HG03103 (cell line): ENCODE measurements around the gene UBE2L3.
"Not testable (repeated sequence)": the region's sequence is repeated elsewhere in the genome, so short reads cannot be mapped to it uniquely, and the experiment has no call there.

ENCODE experiments used
- ATAC-seq: cut with Tn5 transposase; IDR thresholded peaks from one replicate; pipeline ENCODE4 v1.9.1; 2021; ENCODE audit warnings: low read depth; ENCODE audit not compliant: unreplicated experiment

The UBE2L3 gene

DNA sequence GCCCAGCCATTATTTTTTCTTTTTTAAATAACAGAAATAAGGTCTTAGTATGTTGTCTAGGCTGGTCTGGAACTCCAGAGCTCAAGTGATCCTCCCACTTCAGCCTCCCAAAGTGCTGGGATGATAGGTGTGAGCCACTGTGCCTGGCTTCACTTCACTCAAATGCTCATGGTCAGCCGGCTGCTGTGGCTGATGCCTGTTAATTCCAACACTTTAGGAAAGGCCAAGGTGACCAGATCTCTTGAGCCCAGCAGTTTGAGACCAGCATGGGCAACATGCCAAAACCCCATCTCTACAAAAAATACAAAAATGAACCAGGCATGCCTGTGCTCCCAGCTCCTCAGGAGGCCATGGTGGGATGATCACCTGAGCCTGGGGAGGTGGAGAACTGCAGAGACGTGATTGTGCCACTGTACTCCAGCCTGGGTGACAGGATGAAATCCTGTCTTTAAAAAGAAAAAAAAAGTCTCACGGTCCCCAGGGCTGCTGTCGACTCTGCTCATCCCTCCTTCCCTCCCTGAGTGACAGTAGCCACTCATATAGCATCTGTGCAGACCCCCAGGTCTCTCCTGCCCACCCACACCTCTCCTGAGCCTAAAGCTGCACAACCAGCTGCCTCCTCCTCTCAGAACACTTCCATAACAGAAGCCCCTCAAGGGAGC lies 58.7 kb downstream of the UBE2L3 start:
- ATAC-seq: no peak

DNA sequence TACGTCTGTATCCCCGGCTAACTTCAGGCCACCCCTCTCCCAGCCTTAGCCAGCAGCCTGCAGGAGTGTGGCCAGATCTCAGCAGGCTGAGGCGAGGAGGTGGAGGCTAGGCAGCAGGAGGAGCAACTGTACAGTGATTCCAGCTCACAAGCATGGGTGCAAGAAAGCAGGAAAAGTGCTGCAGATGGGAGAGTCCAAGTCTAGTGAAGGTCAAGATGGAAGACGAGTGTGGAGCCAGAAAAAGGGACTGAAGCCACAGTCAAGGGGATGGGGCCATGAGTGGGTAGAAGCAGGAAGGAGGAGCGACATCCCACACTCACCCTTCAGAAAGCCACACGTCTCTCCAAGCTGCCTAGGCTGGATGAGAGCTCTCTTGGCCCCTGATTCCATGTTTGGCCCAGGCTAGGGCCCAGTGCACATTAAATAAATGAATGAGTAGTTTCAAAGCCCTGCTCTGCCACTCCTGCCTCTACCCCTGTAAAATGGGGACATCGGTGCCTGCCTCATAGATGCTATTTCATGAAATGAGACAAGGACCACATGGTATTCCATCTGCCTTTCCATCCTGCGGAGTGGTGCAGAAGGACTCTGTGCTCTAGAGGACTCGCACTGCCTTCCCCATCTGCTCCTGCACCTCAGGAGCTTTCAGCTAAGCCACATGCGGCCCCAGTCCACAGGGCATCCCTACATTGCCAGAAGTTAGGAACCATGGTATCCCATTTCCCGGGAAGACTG lies 59.4 kb downstream of the UBE2L3 start:
- ATAC-seq: no peak

DNA sequence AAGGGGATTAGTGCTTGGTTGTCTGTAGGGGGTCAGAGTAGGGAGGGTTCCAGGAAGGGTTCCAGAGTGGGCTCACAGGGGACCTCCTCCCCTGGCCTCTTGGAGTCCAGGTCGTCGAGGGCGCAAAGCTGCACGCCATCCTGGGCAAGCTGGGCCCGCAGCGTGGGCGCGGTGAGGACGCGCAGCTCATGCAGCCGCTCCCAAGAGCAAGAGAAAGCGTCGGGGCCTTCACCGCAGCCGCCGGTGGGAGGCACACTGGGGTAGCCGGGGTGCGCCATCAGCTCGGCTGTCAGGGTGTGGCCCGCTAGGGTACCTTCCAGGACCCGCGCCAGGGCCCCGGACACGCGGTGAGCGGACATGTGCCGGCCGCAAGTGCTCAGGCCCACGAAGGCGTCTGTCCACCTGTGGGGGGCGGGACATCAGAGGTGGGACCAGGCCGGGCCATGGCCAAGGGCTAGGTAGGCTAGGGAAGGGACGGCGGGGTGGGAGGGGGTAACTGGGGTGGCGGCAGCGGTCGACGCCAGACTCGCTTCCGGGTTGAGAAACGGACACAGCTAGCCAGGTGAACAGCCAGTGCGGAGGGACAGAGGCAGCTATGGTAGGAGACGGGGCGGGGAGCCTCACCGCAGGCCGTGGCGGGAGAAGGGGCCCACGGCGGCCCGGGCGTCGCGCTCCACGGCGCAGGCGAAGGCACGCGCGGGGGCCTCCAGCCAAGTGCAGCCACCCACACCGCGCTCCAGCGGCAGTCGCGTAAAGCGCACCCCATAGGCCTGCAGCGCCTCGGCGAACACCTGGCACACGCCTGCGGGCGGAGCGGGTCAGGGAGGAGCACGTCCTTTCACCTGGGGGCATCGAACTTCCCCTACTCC lies 61.1 kb downstream of the UBE2L3 start:
- no peak for ATAC-seq

DNA sequence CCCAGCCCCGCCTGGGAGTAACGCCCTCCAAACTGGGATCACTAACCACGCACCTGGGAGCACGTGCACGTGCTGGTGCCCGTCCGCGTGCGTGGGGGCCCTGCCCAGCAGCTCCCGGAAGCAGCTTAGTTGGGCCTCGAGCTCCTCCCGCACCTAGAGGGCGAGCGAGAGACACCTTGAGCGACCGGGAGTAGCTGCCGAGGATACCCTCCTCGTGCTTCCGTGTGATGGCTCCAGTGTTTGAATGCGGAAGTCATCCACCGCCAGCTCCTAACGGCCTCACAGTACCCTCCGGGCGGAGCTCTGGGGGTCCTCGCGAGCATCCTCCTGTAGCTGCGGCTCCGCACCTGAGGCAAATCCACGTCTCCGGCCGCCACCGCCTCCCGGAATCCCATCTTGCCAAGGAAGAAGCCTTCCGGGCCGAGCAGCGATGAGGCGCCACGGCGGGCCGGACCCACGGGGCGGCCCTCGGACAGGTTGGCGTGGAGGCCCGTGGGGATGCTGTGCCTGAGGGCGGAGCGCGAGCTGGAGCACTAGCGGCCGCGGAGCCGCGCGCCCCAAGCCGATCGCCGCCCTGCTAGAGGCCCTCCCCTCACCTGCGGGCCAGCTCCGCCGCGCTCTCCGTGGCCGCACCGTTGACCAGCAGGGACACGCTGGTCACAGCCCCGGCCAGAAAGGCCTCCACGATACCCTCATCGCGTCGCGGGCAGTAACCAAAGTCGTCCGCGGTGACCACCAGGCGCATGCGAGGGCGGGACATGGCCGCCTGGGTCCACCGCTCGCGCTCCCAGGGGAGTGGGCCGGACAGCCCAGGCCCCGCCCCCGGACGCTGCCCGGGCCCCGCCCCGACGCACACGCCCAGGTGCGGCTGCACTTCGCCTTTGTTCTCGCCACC lies 62.0 kb downstream of the UBE2L3 start, which contains the start of gene YDJC:
TSS of gene YDJC (minus strand) at position 768 of the 895 bp plus-strand sequence. CDS start at position 760, 8 bp downstream.
- ATAC-seq: peak; percentile 75

DNA sequence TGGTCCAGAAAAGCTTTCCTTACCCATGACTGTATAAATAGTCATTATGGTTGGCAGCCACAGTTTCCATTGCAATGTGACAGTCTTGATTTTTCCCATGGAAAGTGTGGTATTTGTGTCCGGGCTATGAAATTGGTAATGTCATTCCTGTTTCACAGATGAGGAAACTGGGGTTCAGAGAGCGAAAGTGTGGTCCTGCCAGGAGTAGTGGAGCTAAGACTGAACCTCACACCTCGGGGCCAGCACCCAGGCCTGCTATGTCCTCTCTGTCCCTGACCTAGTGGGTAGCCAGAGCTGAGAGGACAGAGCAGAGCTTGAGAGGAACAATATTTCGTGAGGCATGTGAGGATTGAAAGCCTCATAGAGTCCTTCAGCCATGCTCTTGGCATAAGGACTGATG lies 63.5 kb downstream of the UBE2L3 start:
- ATAC-seq: no peak

DNA sequence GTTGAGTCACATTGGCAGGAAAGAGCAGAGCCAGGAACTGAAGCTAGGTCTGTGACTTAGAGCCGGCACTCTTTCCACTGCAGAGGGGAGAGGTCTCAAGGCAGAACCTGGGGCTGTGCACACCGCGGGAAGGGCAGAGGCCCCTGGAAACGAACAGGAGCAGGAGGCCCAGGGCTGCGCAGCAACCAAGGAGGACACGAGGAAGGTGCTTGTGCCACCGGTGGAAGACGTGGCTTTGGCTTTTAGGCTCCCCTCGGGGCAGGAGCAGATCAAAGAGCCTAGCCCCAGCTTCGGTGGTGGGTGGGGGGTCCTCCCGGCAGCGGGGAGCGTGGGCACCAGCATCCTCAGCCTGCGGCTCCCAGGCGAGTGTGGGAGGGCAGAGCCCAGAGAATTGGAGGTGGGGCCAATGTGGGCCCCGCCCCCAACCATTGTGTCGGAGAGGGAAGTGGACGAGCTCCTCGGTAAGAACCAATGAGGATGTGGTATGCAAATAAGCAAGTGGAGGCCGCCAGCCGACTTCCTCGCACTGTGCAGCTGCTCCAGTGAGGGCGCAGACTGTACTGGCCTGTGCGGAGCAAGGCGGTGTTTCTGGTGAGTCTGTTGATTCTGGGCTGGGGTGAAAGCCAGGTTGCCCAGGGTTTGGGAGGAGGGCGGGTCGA lies 64.9 kb downstream of the UBE2L3 start, which contains the start of gene CCDC116:
TSS of gene CCDC116 (plus strand) at position 524 of the 659 bp plus-strand sequence. CDS start 422 bp downstream, outside the sequence.
- ATAC-seq: no peak

DNA sequence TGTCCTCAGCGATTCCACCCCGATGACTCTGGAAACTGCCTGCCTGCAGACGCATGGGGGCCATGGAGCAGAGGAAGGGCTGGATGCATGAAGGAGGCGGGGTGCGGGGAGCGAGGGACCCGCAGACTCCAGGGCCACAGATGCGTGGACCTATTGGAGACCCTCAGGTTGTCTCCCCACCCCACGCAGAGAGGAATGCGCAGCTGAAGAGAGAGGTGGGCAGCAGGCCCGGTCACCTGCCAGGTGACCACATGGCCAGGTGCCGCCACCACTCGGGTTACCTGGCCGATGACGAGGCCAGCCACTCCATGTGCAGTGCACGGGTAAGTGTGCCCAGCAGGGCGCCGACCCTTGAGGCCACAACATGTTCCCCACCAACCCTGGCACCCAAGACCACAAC lies 65.4 kb downstream of the UBE2L3 start:
- no peak for ATAC-seq

DNA sequence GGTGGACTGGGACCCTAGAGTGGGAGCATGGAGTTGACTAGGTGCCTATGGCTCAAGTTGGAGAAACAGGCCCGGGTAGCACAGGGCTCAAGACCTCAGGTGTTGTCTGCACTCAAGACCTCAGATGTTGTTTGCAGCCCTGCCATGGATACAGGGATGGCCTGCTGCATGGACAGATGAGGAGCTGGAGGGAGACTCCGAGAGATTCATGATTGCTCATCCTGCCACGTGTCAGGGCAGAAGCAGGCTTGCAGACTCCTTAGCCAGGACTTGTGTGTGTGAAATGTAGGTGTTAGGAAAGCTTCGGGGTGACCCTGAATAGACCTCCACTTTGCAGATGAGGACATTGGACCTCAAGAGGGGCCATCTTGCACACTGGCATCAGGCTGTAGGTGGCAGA lies 66.0 kb downstream of the UBE2L3 start:
- no peak for ATAC-seq

DNA sequence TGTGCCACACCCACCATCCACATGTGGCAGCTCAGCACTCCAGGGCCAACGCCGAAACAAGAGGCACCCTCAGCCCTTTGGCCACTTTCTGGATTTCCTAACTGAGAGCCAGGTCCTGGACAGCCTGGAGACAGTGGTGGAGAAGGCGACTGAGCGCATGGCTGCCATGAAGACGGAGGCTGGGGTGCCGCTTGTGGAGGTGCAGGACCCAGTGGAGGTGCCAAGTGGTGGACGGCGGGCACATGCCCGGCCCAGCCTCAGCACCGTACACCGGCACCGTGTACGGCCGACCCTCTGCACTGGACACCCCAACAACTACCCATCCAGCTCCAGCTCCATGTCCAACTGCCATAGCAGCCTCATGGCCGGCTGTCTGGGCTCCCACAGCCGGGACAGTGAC lies 66.6 kb downstream of the UBE2L3 start:
- ATAC-seq: no peak

DNA sequence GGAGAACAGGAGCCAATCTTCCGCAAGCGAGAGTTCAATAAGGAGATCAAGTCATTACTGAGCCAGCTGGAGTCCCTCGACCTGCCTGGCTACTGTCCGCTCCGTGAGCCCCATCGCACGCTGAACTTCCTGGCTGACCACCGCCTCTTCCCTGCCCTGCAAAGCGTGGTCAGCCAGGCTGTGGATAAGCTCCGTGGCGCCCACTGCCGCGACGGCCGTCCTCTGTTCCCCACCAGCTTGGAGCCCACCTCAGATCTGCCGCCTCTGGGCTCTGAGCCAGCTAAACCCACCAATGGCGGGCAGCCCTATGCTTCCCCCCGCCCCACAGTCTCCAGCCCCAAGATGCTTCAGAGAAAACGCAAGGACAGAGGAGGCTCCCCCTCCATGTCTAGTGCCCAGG lies 67.3 kb downstream of the UBE2L3 start:
- ATAC-seq: no peak

DNA sequence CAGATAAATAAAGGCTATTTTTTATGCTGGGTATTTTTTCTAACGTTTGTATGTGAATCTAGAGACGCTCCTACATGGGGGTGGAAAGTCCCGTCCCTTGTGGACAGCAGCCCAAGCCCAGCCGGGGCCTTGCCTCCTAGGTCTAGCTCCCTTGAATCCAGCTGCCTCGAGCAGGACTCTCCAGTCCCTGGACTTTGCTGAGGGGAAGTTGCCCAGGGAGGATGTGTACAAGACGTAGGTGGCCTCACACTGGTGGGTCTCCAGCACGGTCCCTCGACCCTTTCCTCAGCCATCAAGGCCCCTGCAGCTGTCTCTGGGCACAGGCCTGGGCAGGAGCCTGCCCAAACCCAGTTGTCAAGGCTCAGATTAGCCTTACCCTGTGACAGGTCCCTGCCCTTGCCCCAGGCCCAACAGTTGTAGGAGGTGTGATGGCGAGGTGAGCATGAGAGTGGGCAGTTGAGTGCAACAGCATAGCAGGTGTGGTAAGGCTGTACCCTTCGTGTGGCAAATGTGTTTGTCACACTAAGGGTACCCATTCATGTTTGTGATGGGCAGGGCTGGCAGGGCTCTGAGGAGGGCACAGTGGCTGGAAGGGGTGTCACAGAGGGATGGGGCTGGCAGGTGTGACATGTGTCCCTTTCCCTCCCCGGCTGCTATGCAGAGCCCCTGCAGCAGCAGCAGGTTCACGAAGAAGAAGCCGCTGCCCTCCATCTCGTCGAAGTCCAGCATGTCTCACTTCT lies 68.4 kb downstream of the UBE2L3 start:
- no peak for ATAC-seq

DNA sequence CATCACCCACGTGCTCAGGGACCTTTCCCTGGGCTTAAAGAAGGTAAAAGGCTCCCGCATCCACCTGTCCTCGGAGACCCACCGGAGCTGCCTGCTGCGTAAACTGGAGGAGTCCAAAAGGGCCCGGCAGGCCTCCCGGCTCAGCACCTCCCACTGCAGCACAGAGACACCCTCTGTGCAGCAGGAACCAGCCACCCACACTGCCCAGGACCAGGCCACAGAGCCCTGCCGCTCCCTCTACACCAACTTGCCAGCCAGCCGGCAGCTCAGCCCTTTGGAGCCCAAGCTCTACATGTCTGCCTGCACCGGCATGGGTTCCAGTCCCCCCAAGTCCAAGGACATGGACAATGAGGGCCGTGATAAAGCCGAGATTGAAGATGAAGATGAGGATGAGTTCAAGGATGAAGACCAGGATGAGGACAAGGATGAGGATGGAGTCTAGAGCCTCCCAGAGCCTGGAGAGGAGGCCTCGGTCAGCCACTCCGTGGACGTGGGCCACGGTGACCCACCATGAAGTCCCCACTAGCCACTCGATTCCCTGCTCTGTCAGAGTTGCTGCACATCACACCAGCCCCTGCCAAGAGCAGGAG lies 69.2 kb downstream of the UBE2L3 start:
- no peak for ATAC-seq

DNA sequence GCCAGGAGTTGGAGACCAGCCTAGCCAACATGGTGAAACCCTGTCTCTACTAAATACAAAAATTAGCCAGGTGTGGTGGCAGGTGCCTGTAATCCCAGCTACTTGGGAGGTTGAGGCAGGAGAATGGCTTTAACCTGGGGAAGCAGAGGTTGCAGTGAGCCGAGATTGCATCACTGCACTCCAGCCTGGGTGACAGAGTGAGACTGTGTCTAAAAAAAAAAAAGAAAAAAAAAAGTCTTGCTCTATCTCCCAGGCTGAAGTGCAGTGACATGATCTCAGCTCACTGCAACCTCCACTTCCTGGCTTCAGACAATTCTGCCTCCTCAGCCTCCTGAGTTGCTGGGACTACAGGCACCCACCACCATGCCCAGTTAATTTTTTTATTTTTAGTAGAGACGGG lies 69.9 kb downstream of the UBE2L3 start:
- ATAC-seq: not testable (repeated sequence)

DNA sequence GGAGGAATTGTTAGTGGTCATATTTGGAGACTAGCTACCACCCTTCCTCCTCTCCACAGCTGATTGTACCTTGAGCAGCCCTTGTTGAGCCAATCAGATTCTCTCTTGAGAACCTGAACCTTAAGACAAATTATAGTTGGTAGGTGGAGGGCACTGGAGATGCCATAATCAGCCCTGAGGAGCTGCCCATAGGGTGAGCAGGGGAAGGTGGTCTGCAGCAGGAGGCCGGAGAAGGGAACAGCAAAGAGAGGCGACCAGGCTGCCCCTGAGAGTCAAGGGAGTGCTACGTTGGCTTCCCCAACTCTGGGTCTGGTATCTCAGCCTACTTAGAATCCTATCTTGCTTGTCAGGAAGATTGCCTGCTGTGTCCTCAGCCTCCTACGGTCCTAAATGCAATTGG lies 71.8 kb downstream of the UBE2L3 start:
- ATAC-seq: no peak

DNA sequence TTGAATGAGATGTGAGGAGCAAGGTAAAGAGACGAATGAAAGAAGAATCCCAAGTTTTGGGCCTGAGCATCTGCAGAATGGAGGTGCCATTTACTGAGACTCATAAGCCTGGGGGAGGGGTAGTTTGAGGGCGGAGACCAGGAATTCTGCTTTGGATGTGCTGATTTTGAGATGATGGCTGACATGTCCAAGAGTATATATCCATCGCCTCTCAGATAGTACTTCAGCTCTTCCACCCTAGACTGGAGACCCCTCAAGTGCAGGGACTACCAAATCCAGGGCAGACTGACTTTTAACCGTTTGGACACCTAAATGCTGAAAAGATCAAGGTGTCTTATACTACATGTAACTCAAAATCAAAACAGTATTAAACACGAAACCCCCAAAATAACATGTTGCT lies 73.3 kb downstream of the UBE2L3 start:
- no peak for ATAC-seq

DNA sequence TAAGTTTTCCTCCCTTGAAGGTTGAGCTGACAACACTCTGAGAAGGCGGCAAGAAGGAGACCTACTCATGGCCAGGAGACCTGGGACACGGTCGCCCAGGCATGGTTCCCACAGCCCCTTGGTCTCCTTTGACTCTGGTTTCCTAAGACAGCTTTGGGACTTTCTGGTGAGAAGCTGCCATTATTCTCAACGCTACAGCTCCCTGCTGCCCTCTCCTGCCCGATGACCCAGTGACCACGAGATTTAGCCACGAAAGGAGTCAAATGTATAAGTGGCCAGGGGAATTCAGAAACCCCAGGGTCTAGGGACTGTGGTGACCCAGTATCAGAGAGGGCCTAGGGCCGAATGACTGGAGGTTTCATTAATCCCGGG lies 73.9 kb downstream of the UBE2L3 start:
- ATAC-seq: no peak

DNA sequence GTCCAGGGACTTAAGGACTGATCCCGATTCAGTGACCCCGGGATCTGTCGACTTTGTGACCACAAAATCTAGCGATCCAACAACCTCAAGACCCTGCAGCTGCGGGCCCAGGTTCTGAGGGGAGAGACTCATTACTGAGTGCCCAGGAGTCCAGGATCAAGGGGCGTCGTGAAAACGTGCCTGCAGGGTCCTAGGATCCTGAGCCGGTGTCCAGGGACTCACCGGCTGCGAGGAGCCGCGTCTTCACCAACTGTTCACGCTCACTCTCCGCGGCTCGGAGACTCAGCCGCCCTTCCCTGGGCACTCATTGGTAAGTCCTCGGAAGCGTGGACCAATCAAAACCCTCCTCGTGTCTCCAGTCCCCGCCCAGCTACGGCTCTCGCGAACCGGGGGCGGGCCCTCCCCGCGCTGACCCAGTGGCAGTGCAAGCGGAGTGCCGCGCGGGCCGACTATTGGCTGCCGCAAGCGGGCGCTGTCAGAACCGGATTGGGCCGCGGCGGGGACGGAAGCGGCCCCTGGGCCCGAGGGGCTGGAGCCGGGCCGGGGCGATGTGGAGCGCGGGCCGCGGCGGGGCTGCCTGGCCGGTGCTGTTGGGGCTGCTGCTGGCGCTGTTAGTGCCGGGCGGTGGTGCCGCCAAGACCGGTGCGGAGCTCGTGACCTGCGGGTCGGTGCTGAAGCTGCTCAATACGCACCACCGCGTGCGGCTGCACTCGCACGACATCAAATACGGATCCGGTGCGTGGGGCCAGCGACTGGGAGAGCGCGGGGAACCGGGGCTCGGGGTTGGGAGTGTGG lies 74.5 kb downstream of the UBE2L3 start, which contains the start of gene SDF2L1:
TSS of gene SDF2L1 (plus strand) at position 514 of the 795 bp plus-strand sequence. CDS start at position 549, 35 bp downstream.
- ATAC-seq: peak; percentile 79
